Measurements from ENCODE around the gene AMBP.

GRCh38 chr9:114125476-114126013 lies 47.4 kb upstream of the AMBP start:
- TF ChIP-seq CTCF (conservative IDR thresholded peaks at IDR 0.05; ENCODE audit: low read depth, low read length) = no peak
- TF ChIP-seq EZH2 (IDR thresholded peaks at IDR 0.05; ENCODE audit: low read length, unreplicated experiment) = no peak
- no peak for TF ChIP-seq EZH2phosphoT487 (IDR thresholded peaks at IDR 0.05; ENCODE audit: borderline replicate concordance, low read length)

Data from PC-3 (cell line).